ENCODE results near the gene STX10. TPM values are rescaled to one million over a fixed set of nuclear protein-coding genes. Genes with fewer than 3 reads are reported as not detected.
A peak's percentile ranks its signal among the peaks of the same experiment; 100 is the strongest.

STX10 gene
- total RNA-seq, 1 experiment from 2014 or later: 56.9 TPM

GRCh38 chr19:13098277-13099072 is 51.7 kb downstream of the STX10 start (continued):
- TF ChIP-seq MLX (CRISPR knock-in tag; IDR thresholded peaks at IDR 0.05) (no peak), JAZF1 (CRISPR knock-in tag; IDR thresholded peaks at IDR 0.05) (no peak), ATF3 (CRISPR knock-in tag; conservative IDR thresholded peaks at IDR 0.05) (no peak), TEAD4 (CRISPR knock-in tag; IDR thresholded peaks at IDR 0.05) (no peak)

- no peak overlapping the region for H3K27ac Mint-ChIP-seq
- H3K27me3 Mint-ChIP-seq (ENCODE audit: low read depth): peaks cover 85% of the 10 kb centered on the region
- H3K9me3 Mint-ChIP-seq: no peaks in the 10 kb centered on the region
- peaks cover 28% of the 10 kb centered on the region for H3K4me1 Mint-ChIP-seq
- TF ChIP-seq USF2 (CRISPR knock-in tag; IDR thresholded peaks at IDR 0.05) (no peak), GABPB1 (CRISPR knock-in tag; IDR thresholded peaks at IDR 0.05) (no peak), ERG (CRISPR knock-in tag; IDR thresholded peaks at IDR 0.05) (no peak), IRF2 (CRISPR knock-in tag; IDR thresholded peaks at IDR 0.05; ENCODE audit: borderline replicate concordance, low read depth) (no peak), NR3C1 (CRISPR knock-in tag; conservative IDR thresholded peaks at IDR 0.05; ENCODE audit: low read depth) (no peak), OVOL2 (CRISPR knock-in tag; IDR thresholded peaks at IDR 0.05; ENCODE audit: borderline replicate concordance) (no peak), TEAD4 (CRISPR knock-in tag; IDR thresholded peaks at IDR 0.05) (no peak), JAZF1 (CRISPR knock-in tag; IDR thresholded peaks at IDR 0.05) (no peak), FOXJ3 (CRISPR knock-in tag; IDR thresholded peaks at IDR 0.05; ENCODE audit: borderline replicate concordance) (no peak), E2F5 (CRISPR knock-in tag; IDR thresholded peaks at IDR 0.05) (no peak), SMAD3 (CRISPR knock-in tag; IDR thresholded peaks at IDR 0.05; ENCODE audit: borderline replicate concordance) (no peak)
- ATAC-seq (no peak), DNase-seq (ENCODE audit: low spot score) (no peak)
- CTCF ChIA-PET: interaction anchor here (4.5 to 9.2 kb wide), 4 partner anchors 42 to 132 kb away, joined by 66 to 276 read pairs (median 186); no protein-coding TSS in a partner anchor
- POLR2A ChIA-PET: interaction anchor here (0.7 kb wide), 1 partner anchor 75 kb away, joined by 4 read pairs; no protein-coding TSS in a partner anchor
- H3K36me3 Mint-ChIP-seq: no peaks in the 10 kb centered on the region
- peak overlapping the region; percentile 55; the same call in 1 of the 2 replicates for H3K4me3 Mint-ChIP-seq
These were observed 52.5 kb downstream of the STX10 start for GRCh38 chr19:13097463-13098258.

GRCh38 chr19:13097033-13097462 is 53.1 kb downstream of the STX10 start:
- ChIA-PET CTCF (interaction anchor here (1.0 to 9.2 kb wide), 11 partner anchors 8 to 249 kb away, joined by 3 to 276 read pairs (median 34); partner anchors contain the start of genes GCDH, IER2 and STX10), POLR2A (interaction anchor here (0.7 to 1.4 kb wide), 2 partner anchors 42 to 74 kb away, joined by 3 to 4 read pairs; no protein-coding TSS in a partner anchor)
- Mint-ChIP-seq H3K27me3 (ENCODE audit: low read depth) (peaks cover 80% of the 10 kb centered on the region), H3K4me1 (peaks cover 31% of the 10 kb centered on the region), H3K4me3 (peak overlapping the region; percentile 55), H3K27ac (no peak overlapping the region), H3K9me3 (no peaks in the 10 kb centered on the region), H3K36me3 (no peaks in the 10 kb centered on the region)
- DNase-seq (ENCODE audit: low spot score) (no peak), ATAC-seq (no peak)
- TF ChIP-seq SOX15 (CRISPR knock-in tag; IDR thresholded peaks at IDR 0.05) (no peak), GTF2I (CRISPR knock-in tag; conservative IDR thresholded peaks at IDR 0.05) (no peak), ZNF671 (CRISPR knock-in tag; IDR thresholded peaks at IDR 0.05) (no peak), MAX (CRISPR knock-in tag; IDR thresholded peaks at IDR 0.05) (no peak), FOXJ3 (CRISPR knock-in tag; IDR thresholded peaks at IDR 0.05; ENCODE audit: borderline replicate concordance) (no peak), TEAD1 (CRISPR knock-in tag; IDR thresholded peaks at IDR 0.05) (no peak), E2F4 (CRISPR knock-in tag; IDR thresholded peaks at IDR 0.05; ENCODE audit: borderline replicate concordance, low read depth) (no peak), FOXP1 (CRISPR knock-in tag; IDR thresholded peaks at IDR 0.05; ENCODE audit: borderline replicate concordance) (no peak), JAZF1 (CRISPR knock-in tag; IDR thresholded peaks at IDR 0.05) (no peak), ZBTB43 (CRISPR knock-in tag; IDR thresholded peaks at IDR 0.05) (no peak), MYBL2 (CRISPR knock-in tag; IDR thresholded peaks at IDR 0.05) (no peak)

Data from WTC11 (cell line).